GM19035 (cell line): Measurements from ENCODE around the gene MACROD1.
A peak's percentile ranks its signal among the peaks of the same experiment; 100 is the strongest.

Experiments used
- ATAC-seq: cut with Tn5 transposase; IDR thresholded peaks from one replicate; pipeline ENCODE4 v1.9.1; 2021; ENCODE audit not compliant: unreplicated experiment

MACROD1 gene, protein sequence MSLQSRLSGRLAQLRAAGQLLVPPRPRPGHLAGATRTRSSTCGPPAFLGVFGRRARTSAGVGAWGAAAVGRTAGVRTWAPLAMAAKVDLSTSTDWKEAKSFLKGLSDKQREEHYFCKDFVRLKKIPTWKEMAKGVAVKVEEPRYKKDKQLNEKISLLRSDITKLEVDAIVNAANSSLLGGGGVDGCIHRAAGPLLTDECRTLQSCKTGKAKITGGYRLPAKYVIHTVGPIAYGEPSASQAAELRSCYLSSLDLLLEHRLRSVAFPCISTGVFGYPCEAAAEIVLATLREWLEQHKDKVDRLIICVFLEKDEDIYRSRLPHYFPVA

DNA sequence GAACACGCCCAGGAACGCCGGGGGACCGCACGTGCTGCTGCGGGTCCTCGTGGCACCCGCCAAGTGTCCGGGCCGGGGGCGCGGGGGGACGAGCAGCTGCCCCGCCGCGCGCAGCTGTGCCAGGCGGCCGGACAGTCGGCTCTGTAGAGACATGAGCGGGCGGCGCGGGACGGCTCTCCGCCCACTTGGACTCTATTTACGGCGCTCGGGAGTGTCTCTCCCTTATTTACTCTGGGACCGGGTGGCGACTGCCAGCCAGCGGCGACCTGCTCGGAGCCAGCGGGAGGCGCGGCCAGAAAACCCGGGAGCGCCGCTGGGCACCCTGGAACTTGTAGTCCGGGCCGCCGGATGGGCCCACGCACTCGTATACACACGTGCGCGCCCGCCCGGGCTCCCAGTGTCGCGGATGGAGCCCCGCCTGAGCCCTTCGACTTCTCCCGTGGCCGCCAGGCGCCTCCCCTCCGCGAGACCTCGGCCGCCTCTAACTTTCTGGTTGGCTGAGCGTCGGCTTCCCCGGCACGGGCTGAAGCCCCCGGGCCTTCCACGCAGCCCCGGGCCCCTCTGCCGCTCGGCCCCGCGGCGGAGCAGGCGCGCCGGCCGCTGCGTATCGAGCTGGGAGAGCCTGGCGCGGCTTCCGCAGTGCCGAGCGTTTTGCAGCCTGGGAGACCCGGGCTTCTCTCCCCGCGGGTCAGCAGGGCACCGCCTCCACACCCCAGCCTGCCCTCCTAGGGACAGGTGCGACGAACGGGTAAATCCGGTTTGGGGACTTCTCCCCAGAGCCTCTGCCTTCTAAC, at the start of gene MACROD1:
MACROD1 (minus strand) TSS at position 272 of the 794 bp plus-strand sequence; CDS start at position 153, 119 bp downstream.
- ATAC-seq = peak; percentile 82

DNA sequence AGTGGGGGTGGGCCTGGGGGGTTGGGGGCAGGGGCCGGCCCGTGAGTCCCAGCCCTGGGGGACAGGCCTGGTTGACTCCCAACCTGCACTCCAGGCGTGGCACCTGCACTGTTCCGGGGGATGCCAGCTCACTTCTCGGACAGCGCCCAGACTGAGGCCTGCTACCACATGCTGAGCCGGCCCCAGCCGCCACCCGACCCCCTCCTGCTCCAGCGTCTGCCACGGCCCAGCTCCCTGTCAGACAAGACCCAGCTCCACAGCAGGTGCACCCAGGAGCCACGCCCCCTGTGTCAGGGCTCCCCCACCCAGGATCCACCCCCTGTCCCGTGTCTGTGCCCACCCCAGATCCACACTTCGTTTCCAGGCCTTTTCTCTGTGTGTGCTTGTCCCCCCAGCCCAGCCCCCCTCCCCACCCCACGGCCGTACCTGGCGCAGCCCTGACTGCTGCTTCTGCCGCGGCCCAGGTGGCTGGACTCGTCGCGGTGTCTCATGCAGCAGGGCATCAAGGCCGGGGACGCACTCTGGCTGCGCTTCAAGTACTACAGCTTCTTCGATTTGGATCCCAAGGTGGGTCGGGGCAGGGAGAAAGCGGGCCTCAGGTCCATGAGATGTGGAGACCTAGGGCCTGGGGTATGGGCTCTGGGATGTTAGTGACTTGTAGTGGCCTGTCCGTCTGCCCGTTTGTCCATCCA, 45.4 kb upstream of the MACROD1 start:
- ATAC-seq = no peak

GRCh38 chr11:64210301-64211020, 44.5 kb upstream of the MACROD1 start:
- no peak for ATAC-seq

GRCh38 chr11:64209563-64209843, 43.6 kb upstream of the MACROD1 start:
- no peak for ATAC-seq

GRCh38 chr11:64208796-64209562, 43.1 kb upstream of the MACROD1 start:
- no peak for ATAC-seq

- ATAC-seq = no peak
These were observed 42.3 kb upstream of the MACROD1 start for GRCh38 chr11:64208086-64208795.

DNA sequence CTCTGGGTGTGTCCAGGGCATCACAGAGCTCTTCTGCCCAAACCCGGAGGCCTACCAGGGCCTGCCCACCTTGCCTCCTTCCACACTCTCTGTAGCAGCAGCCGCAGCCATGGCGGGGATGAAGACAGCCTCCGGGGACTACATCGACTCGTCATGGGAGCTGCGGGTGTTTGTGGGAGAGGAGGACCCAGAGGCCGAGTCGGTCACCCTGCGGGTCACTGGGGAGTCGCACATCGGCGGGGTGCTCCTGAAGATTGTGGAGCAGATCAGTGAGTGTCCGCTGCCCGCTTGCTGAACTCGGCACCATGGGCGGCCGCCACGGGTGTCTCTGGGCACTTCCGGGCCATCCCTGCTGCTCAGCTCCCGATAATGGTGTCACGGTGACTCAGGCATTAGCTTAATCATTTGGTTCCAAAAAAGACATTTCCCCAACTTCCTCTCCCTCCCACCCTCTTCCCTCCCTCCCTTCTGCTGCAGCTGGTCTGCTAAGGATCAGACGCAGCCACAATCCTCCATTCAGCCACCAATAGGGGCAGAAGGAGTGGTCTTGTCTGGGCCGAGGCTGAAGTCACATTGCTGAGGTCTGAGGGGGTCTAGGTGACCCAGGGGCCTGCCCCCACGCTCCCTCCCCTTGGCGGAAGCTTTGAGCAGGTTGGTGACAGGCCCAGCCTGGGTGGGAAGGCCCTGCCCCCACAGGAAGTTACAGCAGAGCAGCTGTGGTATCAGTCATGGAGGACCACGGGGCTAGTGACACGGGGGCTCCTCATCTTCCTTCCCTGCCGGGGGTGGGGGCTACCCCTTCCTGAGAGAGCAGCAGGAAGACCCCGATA, 41.6 kb upstream of the MACROD1 start:
- ATAC-seq = peak; percentile 59

DNA sequence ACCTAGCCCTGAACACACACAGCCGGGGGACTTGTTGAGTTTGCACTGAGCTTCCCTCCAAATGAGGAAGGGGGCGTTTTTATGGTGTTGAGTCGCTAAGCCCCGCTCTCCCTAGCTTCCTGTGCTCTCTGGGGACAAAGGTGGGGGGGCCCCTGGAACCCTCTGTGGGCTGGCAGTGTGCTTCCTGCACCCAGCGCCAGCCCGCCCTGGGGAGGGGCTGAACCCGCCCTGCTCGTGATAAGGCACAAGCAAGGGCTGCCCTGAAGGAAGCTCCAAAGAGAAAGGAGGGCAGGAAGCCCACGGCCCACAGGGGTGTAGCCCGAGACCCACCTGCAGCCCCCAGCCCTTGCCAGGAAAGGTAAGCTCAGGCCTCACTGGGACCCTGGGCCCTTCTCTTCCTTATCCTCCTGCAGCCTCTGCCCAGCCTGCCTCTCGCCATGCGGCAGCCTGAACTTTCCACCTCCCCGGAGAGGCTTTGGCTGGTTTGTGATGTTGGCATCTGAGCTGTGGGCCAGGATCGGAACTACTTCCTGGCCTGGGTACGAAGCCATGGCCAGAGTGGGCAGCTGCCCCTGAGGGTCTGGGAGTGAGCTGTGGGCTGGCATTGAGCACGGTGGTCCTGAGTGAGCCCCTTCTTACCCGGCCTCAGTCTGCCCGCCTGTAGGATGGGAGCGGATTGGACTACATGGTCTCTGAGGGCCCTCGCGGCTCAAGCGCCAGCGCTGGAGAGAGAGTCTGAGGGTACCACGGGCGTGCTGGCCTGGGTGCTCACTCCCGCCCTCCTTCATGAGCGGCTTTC, 40.7 kb upstream of the MACROD1 start, which contains the start of gene FERMT3:
FERMT3 (plus strand) TSS at position 265 of the 799 bp plus-strand sequence. CDS start 644 bp downstream, outside the sequence.
- peak; percentile 38 for ATAC-seq

GRCh38 chr11:64204464-64204989, 38.6 kb upstream of the MACROD1 start:
- ATAC-seq = no peak

DNA sequence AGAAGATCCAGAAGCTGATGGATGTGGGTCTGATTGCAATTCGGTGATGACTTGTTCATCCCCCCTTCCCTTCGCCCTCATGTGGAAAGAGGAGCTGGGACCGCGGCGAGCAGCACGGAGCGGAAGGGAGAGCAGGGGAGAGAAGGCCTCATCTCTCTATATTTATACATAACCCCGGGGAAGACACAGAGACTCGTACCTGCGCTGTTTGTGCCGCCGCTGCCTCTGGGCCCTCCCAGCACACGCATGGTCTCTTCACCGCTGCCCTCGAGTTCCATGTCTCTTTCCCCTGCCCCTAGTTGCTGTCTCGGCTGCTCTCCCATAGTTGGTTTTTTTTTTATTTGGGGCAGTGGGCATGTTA, 38.1 kb upstream of the MACROD1 start:
- ATAC-seq = no peak

GRCh38 chr11:64203421-64204079, 37.6 kb upstream of the MACROD1 start:
- no peak for ATAC-seq

DNA sequence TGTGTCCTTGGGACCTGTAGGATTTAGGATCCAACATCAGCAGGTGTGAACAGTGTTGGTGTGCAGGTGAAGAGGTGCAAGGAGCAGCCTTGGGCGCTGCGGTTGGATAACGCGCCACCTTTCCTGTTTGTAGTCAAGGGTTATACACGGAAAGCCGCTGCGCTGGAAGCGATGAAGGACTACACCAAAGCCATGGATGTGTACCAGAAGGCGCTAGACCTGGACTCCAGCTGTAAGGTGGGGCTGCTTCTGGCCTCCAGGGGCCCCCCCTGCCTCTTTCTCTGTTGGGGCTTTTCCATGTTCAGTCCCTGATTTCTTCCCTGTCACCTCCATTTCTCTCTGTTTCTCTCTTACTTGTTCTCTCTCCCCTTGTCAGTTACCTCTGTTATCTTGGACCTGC, 37.1 kb upstream of the MACROD1 start:
- no peak for ATAC-seq

GRCh38 chr11:64201543-64201942, 35.6 kb upstream of the MACROD1 start:
- ATAC-seq = no peak

- ATAC-seq = no peak
These were observed 32.6 kb upstream of the MACROD1 start for GRCh38 chr11:64198511-64198910.

GRCh38 chr11:64196626-64197025, 30.7 kb upstream of the MACROD1 start:
- ATAC-seq = no peak

DNA sequence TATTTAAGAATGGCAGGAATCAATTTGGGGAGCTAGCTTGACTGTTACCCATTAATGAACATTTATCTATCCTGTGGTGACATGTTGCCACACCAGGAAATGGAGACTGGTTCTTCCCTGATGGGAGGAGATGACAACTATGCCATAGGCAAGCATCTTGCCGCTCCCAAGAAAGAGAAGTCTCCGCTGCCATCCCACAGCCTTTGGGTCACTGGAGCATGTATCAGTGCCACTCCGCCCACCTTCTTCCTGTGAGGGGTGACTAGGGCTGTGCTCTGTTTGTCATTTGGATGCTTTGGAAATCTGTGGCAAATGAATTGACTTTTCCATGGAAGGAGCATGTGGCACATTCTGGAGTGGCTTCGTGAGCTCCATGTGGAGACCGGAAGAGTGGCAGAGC, 26.5 kb upstream of the MACROD1 start:
- no peak for ATAC-seq

DNA sequence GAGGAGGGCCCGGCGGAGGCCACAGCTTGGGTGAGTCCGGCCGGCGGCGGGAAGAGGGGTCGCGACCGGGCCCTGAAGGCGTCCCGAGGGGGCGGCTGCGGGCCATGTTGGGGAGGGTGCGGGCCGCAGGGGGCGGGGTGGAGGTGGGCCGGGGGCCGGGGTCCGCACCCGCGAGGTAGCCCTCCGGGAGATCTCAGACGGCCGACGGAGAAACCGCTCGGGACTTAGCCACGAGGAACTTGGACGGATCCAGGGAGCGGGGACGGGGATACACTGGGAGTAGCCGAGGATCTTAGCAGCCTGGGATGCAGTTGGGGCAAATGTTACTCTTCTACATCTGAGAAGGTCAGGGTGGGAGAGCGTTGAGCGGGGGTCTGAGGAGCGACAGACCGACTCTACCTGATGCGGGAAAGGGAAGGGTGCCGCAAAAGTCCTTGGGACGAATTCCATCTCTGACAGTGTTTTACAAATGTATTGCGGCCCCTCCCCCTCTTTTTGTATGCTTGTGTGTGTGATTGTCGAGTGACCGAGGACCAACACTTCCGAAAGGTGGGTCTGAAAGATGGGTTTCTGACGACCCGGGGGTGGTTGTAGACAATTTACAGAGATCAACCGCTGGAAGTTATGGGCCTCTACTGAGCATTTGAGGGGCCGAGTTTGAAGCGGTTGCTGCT, 20.7 kb upstream of the MACROD1 start:
- no peak for ATAC-seq
